Osteoblast (primary cell): ENCODE measurements around the gene LHX4. TPM values are rescaled to one million over a fixed set of nuclear protein-coding genes. Genes with fewer than 3 reads are reported as not detected.

Experiments used
- DNase-seq: peaks from one replicate; pipeline ENCODE4 v3.0.0; 2011; ENCODE audit warnings: low spot score, mixed read lengths; ENCODE audit not compliant: insufficient read length; ENCODE audit errors: missing footprints
- H2AFZ ChIP-seq: 2 replicates; pipeline ENCODE4 v1.6.0; 2011; ENCODE audit warnings: mild to moderate bottlenecking, low read length
- H3K27ac ChIP-seq: 2 replicates; pipeline ENCODE4 v1.5.1; 2011; ENCODE audit warnings: mild to moderate bottlenecking, low read depth, low read length, moderate library complexity
- H3K27me3 ChIP-seq: 2 replicates; pipeline ENCODE4 v1.6.0; 2012; ENCODE audit warnings: mild to moderate bottlenecking, control low read depth, inconsistent platforms, low read length, moderate library complexity; ENCODE audit not compliant: insufficient read depth
- H3K36me3 ChIP-seq: 2 replicates; pipeline ENCODE4 v1.5.1; 2011; ENCODE audit warnings: mild to moderate bottlenecking, low read length, control low read depth, moderate library complexity; ENCODE audit not compliant: insufficient read depth
- H3K4me1 ChIP-seq: 2 replicates; pipeline ENCODE4 v1.5.1; 2011; ENCODE audit warnings: mild to moderate bottlenecking, low read length, control low read depth, moderate library complexity; ENCODE audit not compliant: insufficient read depth
- H3K4me2 ChIP-seq: 2 replicates; pipeline ENCODE4 v1.6.0; 2011; ENCODE audit warnings: mild to moderate bottlenecking, low read length; ENCODE audit not compliant: insufficient read depth
- H3K4me3 ChIP-seq: fragments of 200-600 bp; sonication (generic); 3 replicates; pipeline ENCODE4 v1.5.1; 2012; ENCODE audit warnings: mild to moderate bottlenecking, low read length, inconsistent platforms; ENCODE audit not compliant: insufficient read depth
- H3K79me2 ChIP-seq: 2 replicates; pipeline ENCODE4 v1.6.0; 2012; ENCODE audit warnings: mild to moderate bottlenecking, low read length, control low read depth, inconsistent platforms; ENCODE audit not compliant: insufficient read depth
- H3K9me3 ChIP-seq: 2 replicates; pipeline ENCODE4 v1.5.1; 2011; ENCODE audit warnings: low read depth, low read length, control low read depth
- H4K20me1 ChIP-seq: 2 replicates; pipeline ENCODE4 v1.6.0; 2012; ENCODE audit warnings: mild to moderate bottlenecking, low read length, control low read depth; ENCODE audit not compliant: insufficient read depth
- CTCF ChIP-seq: IDR thresholded peaks from 2 replicates; pipeline ENCODE4 v1.5.1; 2011; ENCODE audit warnings: mild to moderate bottlenecking, low read depth, low read length, moderate library complexity; ENCODE audit errors: extremely low read depth
- total RNA-seq: library from RNA; depleted of rRNA; stranded (reverse); fragments of >200 nt; gene quantifications from 2 replicates; pipeline ENCODE4 v1.2.3, GENCODE V29; 2012

The LHX4 gene
- total RNA-seq, 1 donor: not detected

GRCh38 chr1:180244840-180245239 is 14.8 kb downstream of the LHX4 start:
- no peak overlapping the region for H3K4me3 ChIP-seq
- H3K36me3 ChIP-seq: no peaks in the 10 kb centered on the region
- H3K79me2 ChIP-seq: no peaks in the 10 kb centered on the region
- H3K27me3 ChIP-seq: peaks cover 30% of the 10 kb centered on the region
- no peak overlapping the region for H3K27ac ChIP-seq
- H3K4me1 ChIP-seq: no peaks in the 10 kb centered on the region
- H4K20me1 ChIP-seq: peaks cover 3% of the 10 kb centered on the region
- H3K9me3 ChIP-seq: no peaks in the 10 kb centered on the region
- no peak for TF ChIP-seq CTCF
- H2AFZ ChIP-seq: no peak overlapping the region
- DNase-seq: peak; percentile 68
- H3K4me2 ChIP-seq: no peak overlapping the region

GRCh38 chr1:180246579-180246978 is 16.5 kb downstream of the LHX4 start:
- no peak overlapping the region for H2AFZ ChIP-seq
- H4K20me1 ChIP-seq: peaks cover 3% of the 10 kb centered on the region
- DNase-seq: no peak
- no peak overlapping the region for H3K27ac ChIP-seq
- no peaks in the 10 kb centered on the region for H3K9me3 ChIP-seq
- no peak overlapping the region for H3K4me3 ChIP-seq
- H3K27me3 ChIP-seq: peaks cover 13% of the 10 kb centered on the region
- no peaks in the 10 kb centered on the region for H3K36me3 ChIP-seq
- H3K4me2 ChIP-seq: no peak overlapping the region
- no peaks in the 10 kb centered on the region for H3K4me1 ChIP-seq
- H3K79me2 ChIP-seq: no peaks in the 10 kb centered on the region
- TF ChIP-seq CTCF: no peak

GRCh38 chr1:180247061-180247460 is 17.0 kb downstream of the LHX4 start:
- no peak for TF ChIP-seq CTCF
- H3K4me1 ChIP-seq: no peaks in the 10 kb centered on the region
- H3K79me2 ChIP-seq: no peaks in the 10 kb centered on the region
- no peak overlapping the region for H3K4me2 ChIP-seq
- peak; percentile 63 for DNase-seq
- H3K4me3 ChIP-seq: no peak overlapping the region
- H3K27ac ChIP-seq: no peak overlapping the region
- H3K9me3 ChIP-seq: no peaks in the 10 kb centered on the region
- no peaks in the 10 kb centered on the region for H3K36me3 ChIP-seq
- H4K20me1 ChIP-seq: peaks cover 3% of the 10 kb centered on the region
- H2AFZ ChIP-seq: no peak overlapping the region
- H3K27me3 ChIP-seq: peaks cover 12% of the 10 kb centered on the region

- Histone ChIP-seq H3K27me3 (peaks cover 7% of the 10 kb centered on the region), H3K79me2 (no peaks in the 10 kb centered on the region), H3K4me3 (no peak overlapping the region), H3K36me3 (no peaks in the 10 kb centered on the region), H4K20me1 (peaks cover 3% of the 10 kb centered on the region), H3K9me3 (no peaks in the 10 kb centered on the region), H3K4me1 (no peaks in the 10 kb centered on the region), H3K4me2 (no peak overlapping the region), H2AFZ (no peak overlapping the region), H3K27ac (no peak overlapping the region)
- peak; percentile 41 for DNase-seq
- no peak for TF ChIP-seq CTCF
Observed at GRCh38 chr1:180247580-180247979, 17.5 kb downstream of the LHX4 start.
